Endodermal cell (in vitro differentiated cells): Measurements from ENCODE around the gene TIAL1. TPM values are rescaled to one million over a fixed set of nuclear protein-coding genes. Genes with fewer than 3 reads are reported as not detected.

Source experiments
- DNase-seq: peaks from one replicate; pipeline ENCODE4 v3.0.0-alpha.2; 2017
- H3K27ac ChIP-seq: 2 replicates; pipeline ENCODE4 v1.5.1; 2013; ENCODE audit warnings: mild to moderate bottlenecking, low read depth, low read length, moderate library complexity
- H3K27me3 ChIP-seq: 2 replicates; pipeline ENCODE4 v1.6.1; 2013; ENCODE audit warnings: mild to moderate bottlenecking, low read length, moderate library complexity; ENCODE audit not compliant: insufficient read depth, control insufficient read depth, poor library complexity, severe bottlenecking
- H3K36me3 ChIP-seq: 2 replicates; pipeline ENCODE4 v1.7.0; 2013; ENCODE audit warnings: mild to moderate bottlenecking, low read length, moderate library complexity; ENCODE audit not compliant: control insufficient read depth, insufficient read depth
- H3K4me1 ChIP-seq: one replicate; pipeline ENCODE4 v1.7.0; 2013; ENCODE audit warnings: low read length; ENCODE audit not compliant: control insufficient read depth, insufficient read depth
- H3K4me3 ChIP-seq: 2 replicates; pipeline ENCODE4 v1.5.1; 2013; ENCODE audit warnings: mild to moderate bottlenecking, low read length, moderate library complexity
- H3K9ac ChIP-seq: 2 replicates; pipeline ENCODE4 v1.6.1; 2013; ENCODE audit warnings: mild to moderate bottlenecking, low read length, moderate library complexity; ENCODE audit not compliant: poor library complexity, severe bottlenecking; ENCODE audit errors: extremely low read depth
- H3K9me3 ChIP-seq: 2 replicates; pipeline ENCODE4 v1.6.1; 2013; ENCODE audit warnings: mild to moderate bottlenecking, low read length, moderate library complexity; ENCODE audit not compliant: control insufficient read depth
- H3K27ac Mint-ChIP-seq: 2 replicates; pipeline ENCODE4 v1.8.0; 2020; ENCODE audit warnings: mixed read lengths
- H3K27me3 Mint-ChIP-seq: 2 replicates; pipeline ENCODE4 v1.8.0; 2021; ENCODE audit warnings: mild to moderate bottlenecking, mixed read lengths; ENCODE audit not compliant: insufficient read depth
- H3K36me3 Mint-ChIP-seq: 2 replicates; pipeline ENCODE4 v1.8.0; 2020; ENCODE audit warnings: low read depth, mixed read lengths
- H3K4me1 Mint-ChIP-seq: 2 replicates; pipeline ENCODE4 v1.8.0; 2020; ENCODE audit warnings: mixed read lengths
- H3K4me3 Mint-ChIP-seq: 2 replicates; pipeline ENCODE4 v1.8.0; 2020; ENCODE audit warnings: mild to moderate bottlenecking, moderate library complexity, mixed read lengths
- H3K9me3 Mint-ChIP-seq: 2 replicates; pipeline ENCODE4 v1.8.0; 2020; ENCODE audit warnings: mild to moderate bottlenecking, mixed read lengths
- CTCF ChIP-seq: fragments of 200-600 bp; sonication (generic); conservative IDR thresholded peaks from 2 replicates; pipeline ENCODE4 v1.5.0; 2021; ENCODE audit warnings: antibody characterized with exemption, mild to moderate bottlenecking
- WGBS, 2 experiments: methylation state at CpG; one replicate each; pipeline versions ENCODE4 v1.1.5 to v1.1.7; 2013; ENCODE audit warnings: missing lambda C conversion rate in 2 of 2, mixed read lengths in 1 of 2; ENCODE audit not compliant: insufficient coverage in 1 of 2, insufficient read length in 1 of 2; 5-methylcytosine and 5-hydroxymethylcytosine counted together
- total RNA-seq, 2 donors: library from RNA; stranded (reverse); fragmentation: NEBNext Ultra II Directional in 1 of 2; extraction: Animal tissue kit (Norgen Biotek cat#: 25700) in 1 of 2; gene quantifications; 2 replicates in 1 of 2; 3 replicates in 1 of 2; pipeline ENCODE4 v1.2.1, GENCODE V29; 2021

Gene TIAL1
- total RNA-seq, 2 donors from 2014 or later = 156 to 176 TPM

- peaks cover 4% of the 10 kb centered on the region for H3K9me3 Mint-ChIP-seq
- WGBS, 2 experiments = 92 to 96% methylated on average over 14 to 15 of the region's 15 CpGs
- H3K27me3 ChIP-seq = no peaks in the 10 kb centered on the region
- H3K4me3 ChIP-seq = no peak overlapping the region
- no peaks in the 10 kb centered on the region for H3K36me3 Mint-ChIP-seq
- peaks cover 12% of the 10 kb centered on the region for H3K9me3 ChIP-seq
- peaks cover 3% of the 10 kb centered on the region for H3K27me3 Mint-ChIP-seq
- H3K27ac ChIP-seq = no peak overlapping the region
- H3K27ac Mint-ChIP-seq = no peak overlapping the region
- H3K36me3 ChIP-seq = no peaks in the 10 kb centered on the region
- no peak for DNase-seq
- TF ChIP-seq CTCF = peak; percentile 40
- H3K4me3 Mint-ChIP-seq = no peak overlapping the region
- no peaks in the 10 kb centered on the region for H3K4me1 ChIP-seq
- no peaks in the 10 kb centered on the region for H3K4me1 Mint-ChIP-seq
- H3K9ac ChIP-seq = no peak overlapping the region
These were observed 46.8 kb upstream of the TIAL1 start for GRCh38 chr10:119643306-119644204.

- no peak overlapping the region for H3K27ac Mint-ChIP-seq
- peaks cover 3% of the 10 kb centered on the region for H3K27me3 Mint-ChIP-seq
- H3K36me3 Mint-ChIP-seq = no peaks in the 10 kb centered on the region
- Histone ChIP-seq H3K36me3 (no peaks in the 10 kb centered on the region), H3K9me3 (peaks cover 12% of the 10 kb centered on the region), H3K27me3 (no peaks in the 10 kb centered on the region), H3K4me1 (no peaks in the 10 kb centered on the region), H3K9ac (no peak overlapping the region), H3K4me3 (no peak overlapping the region), H3K27ac (no peak overlapping the region)
- H3K4me1 Mint-ChIP-seq = no peaks in the 10 kb centered on the region
- peaks cover 4% of the 10 kb centered on the region for H3K9me3 Mint-ChIP-seq
- TF ChIP-seq CTCF = no peak
- H3K4me3 Mint-ChIP-seq = no peak overlapping the region
- no peak for DNase-seq
- 97% methylated on average over 2 of the region's 2 CpGs; no CpG with 5 or more reads in 1 of the 2 experiments for WGBS, 2 experiments
These were observed 45.9 kb upstream of the TIAL1 start for GRCh38 chr10:119642556-119643111.

DNA sequence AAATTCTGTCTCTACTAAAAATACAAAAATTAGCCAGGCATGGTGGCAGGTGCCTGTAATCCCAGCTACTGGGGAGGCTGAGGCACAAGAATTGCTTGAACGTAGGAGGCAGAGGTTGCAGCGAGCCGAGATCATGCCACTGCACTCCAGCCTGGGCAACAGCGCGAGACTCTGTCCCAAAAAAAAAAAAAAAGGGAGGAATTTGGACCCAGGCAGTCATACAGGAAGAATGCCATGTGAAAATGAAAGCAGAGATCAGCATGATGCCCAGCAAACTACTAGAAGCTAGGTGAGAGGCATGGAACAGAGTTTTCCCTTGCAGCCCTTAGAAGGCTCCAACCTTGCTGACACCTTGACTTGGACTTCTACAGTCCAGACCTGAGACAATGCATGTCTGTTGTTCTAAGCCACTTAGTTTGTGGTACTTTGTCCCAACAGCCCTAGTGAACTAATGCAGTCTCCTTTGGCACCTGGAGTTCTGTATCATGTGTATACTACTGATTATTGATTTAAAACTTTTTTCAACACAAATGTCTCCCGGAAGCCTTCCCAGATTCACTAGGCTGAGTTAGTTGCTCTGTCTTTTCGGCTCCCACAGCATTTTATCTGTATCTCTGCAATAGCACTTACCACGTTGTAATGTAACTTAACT is 44.2 kb upstream of the TIAL1 start:
- 89 to 95% methylated on average over 8 of the region's 8 CpGs for WGBS, 2 experiments
- H3K36me3 Mint-ChIP-seq = no peaks in the 10 kb centered on the region
- no peak overlapping the region for H3K27ac ChIP-seq

More for the DNA sequence above, 44.2 kb upstream of the TIAL1 start:
- H3K27me3 Mint-ChIP-seq = no peaks in the 10 kb centered on the region
- no peak overlapping the region for H3K27ac Mint-ChIP-seq
- no peak overlapping the region for H3K4me3 ChIP-seq
- H3K9ac ChIP-seq = no peak overlapping the region
- H3K4me3 Mint-ChIP-seq = no peak overlapping the region
- peaks cover 2% of the 10 kb centered on the region for H3K4me1 Mint-ChIP-seq
- no peak for TF ChIP-seq CTCF
- H3K27me3 ChIP-seq = no peaks in the 10 kb centered on the region
- H3K36me3 ChIP-seq = no peaks in the 10 kb centered on the region
- no peaks in the 10 kb centered on the region for H3K4me1 ChIP-seq
- peaks cover 12% of the 10 kb centered on the region for H3K9me3 ChIP-seq
- DNase-seq = no peak
- H3K9me3 Mint-ChIP-seq = peaks cover 4% of the 10 kb centered on the region
